Stimulated activated naive CD4-positive, alpha-beta T cell (primary cell): ENCODE measurements around the gene SLC29A4.
"Not testable (repeated sequence)": the region's sequence is repeated elsewhere in the genome, so short reads cannot be mapped to it uniquely, and the experiment has no call there.

Experiments used
- DNase-seq, 6 experiments: peaks; one replicate each; lab custom pipeline; 2025; lab: John Stamatoyannopoulos, UW

The SLC29A4 gene, protein sequence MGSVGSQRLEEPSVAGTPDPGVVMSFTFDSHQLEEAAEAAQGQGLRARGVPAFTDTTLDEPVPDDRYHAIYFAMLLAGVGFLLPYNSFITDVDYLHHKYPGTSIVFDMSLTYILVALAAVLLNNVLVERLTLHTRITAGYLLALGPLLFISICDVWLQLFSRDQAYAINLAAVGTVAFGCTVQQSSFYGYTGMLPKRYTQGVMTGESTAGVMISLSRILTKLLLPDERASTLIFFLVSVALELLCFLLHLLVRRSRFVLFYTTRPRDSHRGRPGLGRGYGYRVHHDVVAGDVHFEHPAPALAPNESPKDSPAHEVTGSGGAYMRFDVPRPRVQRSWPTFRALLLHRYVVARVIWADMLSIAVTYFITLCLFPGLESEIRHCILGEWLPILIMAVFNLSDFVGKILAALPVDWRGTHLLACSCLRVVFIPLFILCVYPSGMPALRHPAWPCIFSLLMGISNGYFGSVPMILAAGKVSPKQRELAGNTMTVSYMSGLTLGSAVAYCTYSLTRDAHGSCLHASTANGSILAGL

GRCh38 chr7:5282543-5283316 lies at the start of gene SLC29A4:
TSS of gene SLC29A4 (plus strand) at chr7:5282943. CDS start at chr7:5287817, 4,874 bp downstream.
- DNase-seq: peak in 2 of 6 experiments; percentile 9 to 14

- no peak for DNase-seq
Measured at GRCh38 chr7:5234852-5235831, 47.6 kb upstream of the SLC29A4 start.

- DNase-seq: no peak
Measured at GRCh38 chr7:5237286-5237685, 45.5 kb upstream of the SLC29A4 start.

- DNase-seq: no peak
Measured at GRCh38 chr7:5238500-5238899, 44.2 kb upstream of the SLC29A4 start.

GRCh38 chr7:5243261-5243660 lies 39.5 kb upstream of the SLC29A4 start:
- no peak for DNase-seq

- no peak for DNase-seq
Measured at GRCh38 chr7:5248201-5248885, 34.4 kb upstream of the SLC29A4 start.

DNA sequence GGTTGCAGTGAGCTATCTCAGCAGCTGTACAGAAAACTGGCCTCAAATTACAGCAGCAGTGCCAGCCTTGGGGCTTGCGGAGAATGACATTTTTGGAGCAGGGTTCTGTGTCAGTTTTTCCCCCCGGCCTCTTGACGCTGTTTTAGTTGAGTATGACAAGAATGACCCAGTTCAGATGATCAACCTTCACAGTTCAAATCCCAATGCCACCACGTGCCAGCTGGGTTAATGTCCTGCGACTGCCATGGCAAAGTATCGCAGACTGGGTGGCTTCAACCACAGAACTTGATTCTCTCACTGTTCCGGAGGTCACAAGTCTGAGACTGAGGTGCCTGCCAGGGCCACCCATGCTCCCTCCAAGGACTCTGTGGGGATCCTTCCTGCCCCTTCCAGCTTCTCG lies 32.0 kb upstream of the SLC29A4 start:
- DNase-seq: not testable (repeated sequence)

DNA sequence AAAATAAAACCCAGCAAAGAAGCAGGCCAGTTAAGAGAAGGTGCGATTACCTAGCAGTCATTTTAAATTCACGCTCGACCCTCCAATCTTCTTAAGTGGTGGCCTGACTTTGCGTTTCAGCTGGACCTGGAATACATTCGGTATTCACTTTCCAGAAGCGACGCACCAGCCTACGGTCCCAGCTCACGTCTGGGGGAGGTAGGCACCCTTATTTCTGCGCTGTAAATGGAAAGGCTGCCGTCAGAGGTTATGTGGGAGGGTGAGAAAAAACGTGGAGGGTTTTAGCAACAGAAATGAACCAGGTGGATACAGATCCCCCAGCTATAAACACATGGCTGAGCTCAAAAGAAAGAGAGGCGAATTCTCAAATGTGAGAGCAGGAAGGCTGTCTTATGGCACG lies 29.2 kb upstream of the SLC29A4 start:
- DNase-seq: not testable (repeated sequence)

DNA sequence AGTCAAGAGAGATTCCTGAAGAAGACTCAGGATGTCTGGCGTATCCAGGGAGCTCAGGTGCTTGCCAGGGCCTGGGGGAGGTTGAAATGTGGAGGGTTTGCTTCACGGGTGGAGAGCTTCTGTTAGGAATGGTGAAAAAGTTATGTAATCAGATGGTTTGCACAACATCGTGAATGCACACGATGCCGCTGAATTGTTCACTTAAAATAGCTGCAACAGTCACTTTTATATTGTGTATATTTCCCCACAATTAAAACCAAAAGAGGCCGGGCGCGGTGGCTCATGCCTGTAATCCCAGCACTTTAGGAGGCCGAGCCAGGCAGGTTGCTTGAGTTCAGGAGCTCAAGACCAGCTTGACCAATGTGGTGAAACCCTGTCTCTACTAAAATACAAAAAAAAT lies 28.4 kb upstream of the SLC29A4 start:
- not testable (repeated sequence) for DNase-seq

DNA sequence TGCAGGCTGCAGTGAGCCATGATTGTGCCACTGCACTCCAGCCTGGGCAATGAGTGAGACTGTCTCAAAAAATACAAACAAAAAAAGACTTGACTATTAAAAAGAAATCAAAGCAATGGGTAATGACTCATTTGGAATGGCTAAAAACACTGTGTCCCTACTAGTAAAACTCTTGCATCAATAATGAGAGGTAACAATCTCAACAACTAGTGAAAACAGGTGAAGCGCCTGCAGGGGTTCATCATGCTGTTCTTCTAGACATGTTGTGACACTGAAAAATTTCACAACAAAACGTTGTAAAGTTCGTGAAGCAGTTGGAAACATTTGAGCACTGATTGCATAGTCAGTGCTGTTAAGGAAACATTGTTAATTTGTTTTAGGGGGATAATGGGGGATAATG lies 26.9 kb upstream of the SLC29A4 start:
- no peak for DNase-seq

DNA sequence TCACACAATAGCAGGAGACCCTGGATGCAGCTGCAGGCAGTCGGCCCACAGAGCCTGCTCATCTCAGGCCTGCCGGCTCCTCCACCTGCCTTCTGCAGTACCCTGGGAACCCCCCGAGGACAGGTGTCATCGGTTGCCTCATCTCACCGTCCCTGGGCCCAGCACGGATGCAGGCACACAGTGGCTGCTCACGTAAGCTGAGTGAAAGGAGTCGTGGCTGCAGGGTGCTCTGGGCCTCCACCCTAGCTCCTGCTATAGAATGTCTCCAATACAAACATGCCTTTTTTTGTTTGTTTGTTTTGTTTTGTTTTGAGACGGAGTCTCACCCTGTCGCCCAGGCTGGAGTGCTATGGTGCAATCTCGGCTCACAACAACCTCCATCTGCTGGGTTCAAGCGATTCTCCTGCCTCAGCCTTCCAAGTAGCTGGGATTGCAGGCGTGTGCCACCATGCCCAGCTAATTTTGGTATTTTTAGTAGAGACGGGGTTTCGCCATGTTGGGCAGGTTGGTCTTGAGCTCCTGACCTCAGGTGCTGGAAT lies 22.1 kb upstream of the SLC29A4 start:
- not testable (repeated sequence) for DNase-seq

DNA sequence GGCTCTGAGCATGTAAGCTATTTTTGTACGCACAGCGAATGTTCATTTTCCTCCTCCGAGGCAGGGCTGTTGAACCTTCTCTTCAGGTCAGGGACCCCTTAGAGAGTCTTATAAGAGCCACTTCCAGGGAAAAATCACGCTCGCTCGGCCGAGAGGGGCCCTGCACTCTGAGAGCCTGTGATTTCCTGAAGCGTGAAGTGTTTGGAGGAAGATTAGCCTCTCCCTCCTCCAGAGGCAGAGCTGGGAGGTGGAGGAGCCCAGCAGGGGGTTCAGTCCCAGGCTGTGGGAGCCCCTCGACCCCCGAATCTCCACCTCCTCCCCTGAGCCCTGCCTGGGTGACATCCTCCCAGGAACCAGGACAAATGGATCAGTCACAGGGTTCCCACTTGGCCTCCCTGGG lies 19.7 kb upstream of the SLC29A4 start:
- DNase-seq: not testable (repeated sequence)

DNA sequence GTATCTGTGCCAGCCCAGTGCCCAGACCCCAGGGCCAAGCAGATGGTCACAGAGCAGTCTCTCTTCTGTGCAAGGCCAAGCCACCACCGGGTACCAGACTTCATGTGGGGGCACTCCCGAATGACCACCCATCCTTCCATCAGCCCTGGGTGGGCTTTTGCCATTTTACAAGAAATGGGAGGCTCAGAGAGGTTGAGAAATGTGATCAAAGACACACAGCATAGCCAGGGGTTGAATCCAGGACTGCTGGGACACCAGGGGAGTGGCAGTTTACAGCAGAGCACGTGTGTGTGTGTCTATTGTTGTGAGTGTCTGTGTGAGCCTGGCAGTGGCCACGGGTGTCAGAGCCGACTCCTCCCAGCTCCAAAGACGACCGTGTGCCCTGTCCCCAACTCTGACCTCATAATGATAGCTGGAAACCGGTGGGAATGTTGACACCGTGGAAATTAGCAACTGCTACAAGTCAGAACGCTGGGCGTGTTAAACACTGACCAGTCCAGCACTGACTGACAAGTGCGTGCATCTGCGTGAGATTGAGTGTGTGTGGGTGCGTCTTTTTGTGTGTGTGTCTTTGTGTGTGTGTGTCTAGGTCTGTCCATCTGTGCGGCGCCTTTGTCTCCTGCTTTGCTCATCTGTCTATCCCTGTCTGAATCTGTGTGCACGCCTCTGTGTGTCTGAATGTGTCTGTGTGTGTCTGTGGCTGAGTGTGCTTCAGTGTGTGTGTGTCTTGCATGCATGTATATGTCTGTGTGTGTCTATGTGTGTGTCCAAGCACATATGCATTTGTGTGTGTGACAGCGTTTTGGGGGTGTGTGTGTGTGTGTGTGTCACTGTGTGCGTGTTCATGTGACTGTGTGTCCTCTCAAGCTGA lies 17.2 kb upstream of the SLC29A4 start:
- DNase-seq: no peak

DNA sequence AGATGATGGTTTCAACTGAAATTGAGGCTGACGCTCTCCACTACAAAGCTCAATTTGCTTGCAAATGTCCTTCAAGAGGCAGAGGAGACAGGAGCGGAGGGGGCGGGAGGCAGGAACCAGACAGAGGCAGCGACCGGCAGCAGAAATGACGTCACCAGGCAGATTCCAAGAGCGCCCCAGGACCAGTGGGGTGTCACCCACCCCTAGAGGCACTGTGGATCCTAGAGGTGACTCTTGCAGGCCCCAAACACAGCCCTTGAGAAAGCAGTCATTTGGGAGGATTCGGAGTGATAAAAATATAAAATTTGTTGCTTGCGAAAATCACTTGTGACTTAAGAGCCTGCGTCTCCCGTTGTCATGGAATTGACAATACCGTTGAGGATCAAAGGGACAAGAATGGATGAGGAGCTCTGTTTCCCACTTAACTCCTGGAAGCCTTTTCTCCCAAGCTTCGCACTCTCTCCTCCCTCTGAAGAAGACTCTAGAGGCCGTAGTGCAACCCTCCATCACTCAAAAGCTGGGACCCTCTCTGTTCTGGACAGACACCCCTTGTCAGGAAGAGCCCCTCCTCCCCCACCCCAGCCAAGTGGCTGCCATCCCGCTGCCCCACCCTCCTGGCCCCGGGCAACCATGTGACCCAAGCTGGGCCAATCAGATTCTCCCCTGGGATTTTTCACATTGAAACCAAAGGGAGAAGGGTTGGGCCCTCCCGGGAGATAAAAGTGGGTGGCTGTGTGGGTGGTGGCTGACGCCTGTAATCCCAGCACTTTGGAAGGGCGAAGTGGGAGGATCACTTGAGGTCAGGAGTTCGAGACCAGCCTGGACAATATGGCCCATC lies 16.3 kb upstream of the SLC29A4 start:
- DNase-seq: no peak

DNA sequence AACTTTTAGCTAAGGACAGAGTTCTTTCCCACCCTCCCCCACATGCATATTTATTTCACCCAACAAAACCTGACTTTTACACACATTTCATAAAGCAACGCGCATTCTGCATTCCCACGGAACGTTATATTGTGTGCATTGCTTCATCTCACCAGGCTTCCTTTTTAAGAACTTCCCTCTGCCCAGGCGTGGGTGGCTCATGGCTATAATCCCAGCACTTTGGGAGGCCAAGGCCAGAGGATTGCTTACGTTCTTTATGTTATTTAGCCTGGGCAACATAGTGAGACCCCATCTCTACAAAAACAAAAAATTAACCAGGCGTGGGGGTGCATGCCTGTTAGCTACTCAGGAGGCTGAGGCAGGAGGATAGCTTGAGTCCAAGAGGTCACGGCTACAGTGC lies 14.9 kb upstream of the SLC29A4 start:
- DNase-seq: not testable (repeated sequence)

GRCh38 chr7:5269992-5270657 lies 12.6 kb upstream of the SLC29A4 start:
- DNase-seq: not testable (repeated sequence)

- DNase-seq: no peak
Measured at GRCh38 chr7:5270788-5271187, 12.0 kb upstream of the SLC29A4 start.

GRCh38 chr7:5273831-5274405 lies 8.8 kb upstream of the SLC29A4 start:
- DNase-seq: not testable (repeated sequence)
